HG02943 (cell line): ENCODE measurements around the gene FOLH1.
"Not testable (repeated sequence)": the region's sequence is repeated elsewhere in the genome, so short reads cannot be mapped to it uniquely, and the experiment has no call there.

Experiments used
- ATAC-seq: cut with Tn5 transposase; IDR thresholded peaks from one replicate; pipeline ENCODE4 v1.9.1; 2021; ENCODE audit warnings: mild to moderate bottlenecking, low read depth, moderate library complexity; ENCODE audit not compliant: unreplicated experiment

FOLH1 gene

GRCh38 chr11:49208006-49208721 is at the start of gene FOLH1:
FOLH1 (minus strand) TSS chr11:49208602; CDS start chr11:49208409, 193 bp downstream.
- no peak for ATAC-seq

GRCh38 chr11:49255148-49255547 is 46.7 kb upstream of the FOLH1 start:
- ATAC-seq, result not testable (repeated sequence)

DNA sequence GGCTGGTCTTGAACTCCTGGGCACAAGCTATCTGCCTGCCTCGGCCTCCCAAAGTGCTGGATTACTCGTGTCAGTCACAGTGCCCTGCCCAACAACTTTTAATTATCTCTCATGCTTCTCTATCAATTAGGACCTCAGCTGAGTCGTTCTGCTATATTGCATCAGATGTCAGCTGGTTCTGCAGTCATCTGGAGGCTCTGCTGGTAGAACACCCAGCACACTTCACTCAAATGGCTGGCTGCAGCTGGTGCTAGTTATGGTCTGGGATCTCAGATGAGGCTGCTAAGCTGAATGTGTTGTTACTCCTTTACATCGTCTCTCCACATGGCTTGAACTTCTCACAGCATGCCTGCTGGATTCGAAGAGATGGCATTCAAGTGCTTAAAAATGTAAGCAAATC is 42.8 kb upstream of the FOLH1 start:
- ATAC-seq, result not testable (repeated sequence)

DNA sequence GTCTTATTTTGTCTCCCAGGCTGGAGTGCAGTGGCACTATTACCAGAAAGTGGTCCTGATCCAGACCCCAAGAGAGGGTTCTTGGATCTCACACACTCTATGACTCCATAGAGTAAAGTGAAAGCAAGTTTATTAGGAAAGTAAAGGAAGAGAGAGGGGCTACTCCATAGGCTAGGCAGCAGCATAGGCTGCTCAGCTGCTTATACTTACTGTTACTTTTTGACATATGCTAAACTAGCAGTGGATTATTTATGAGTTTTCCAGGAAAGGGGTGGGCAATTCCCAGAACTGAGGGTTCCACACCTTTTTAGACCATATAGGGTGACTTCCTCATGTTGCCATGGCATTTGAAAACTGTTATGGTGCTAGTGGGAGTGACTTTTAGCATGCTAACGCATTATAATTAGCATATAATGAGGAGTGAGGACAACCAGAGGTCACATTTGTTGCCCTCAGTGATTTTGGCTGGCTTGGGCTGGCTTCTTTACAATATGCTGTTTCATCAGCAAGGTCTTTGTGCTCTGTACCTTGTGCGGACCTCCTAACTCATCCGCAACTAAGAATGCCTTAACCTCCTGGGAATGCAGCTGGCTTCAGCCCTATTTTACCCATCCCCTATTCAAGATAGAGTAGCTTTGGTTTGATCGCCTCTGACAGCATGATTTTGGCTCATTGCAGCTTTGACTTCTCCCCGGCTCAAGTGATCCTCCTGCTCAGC is 42.2 kb upstream of the FOLH1 start:
- ATAC-seq, result not testable (repeated sequence)

DNA sequence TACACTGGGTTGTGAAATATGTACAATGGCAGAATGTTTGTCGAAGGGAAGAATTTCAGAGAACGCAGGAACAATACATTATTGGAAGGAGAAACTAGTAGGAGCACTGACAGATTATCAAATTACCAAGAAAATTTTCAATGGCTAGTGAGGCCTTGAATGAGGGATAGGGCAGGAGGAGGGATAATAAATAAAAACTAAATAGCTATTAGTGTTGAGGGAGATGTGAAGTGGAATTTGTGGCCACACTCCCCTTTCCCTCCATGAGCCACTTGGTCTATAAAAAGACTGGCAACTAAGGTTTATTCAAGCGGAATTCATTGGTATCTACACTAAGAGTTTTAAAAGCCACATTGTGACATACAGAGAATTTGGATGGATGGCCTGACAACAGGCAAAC is 41.0 kb upstream of the FOLH1 start:
- not testable (repeated sequence) for ATAC-seq

GRCh38 chr11:49233685-49234084 is 25.3 kb upstream of the FOLH1 start:
- ATAC-seq, result not testable (repeated sequence)

DNA sequence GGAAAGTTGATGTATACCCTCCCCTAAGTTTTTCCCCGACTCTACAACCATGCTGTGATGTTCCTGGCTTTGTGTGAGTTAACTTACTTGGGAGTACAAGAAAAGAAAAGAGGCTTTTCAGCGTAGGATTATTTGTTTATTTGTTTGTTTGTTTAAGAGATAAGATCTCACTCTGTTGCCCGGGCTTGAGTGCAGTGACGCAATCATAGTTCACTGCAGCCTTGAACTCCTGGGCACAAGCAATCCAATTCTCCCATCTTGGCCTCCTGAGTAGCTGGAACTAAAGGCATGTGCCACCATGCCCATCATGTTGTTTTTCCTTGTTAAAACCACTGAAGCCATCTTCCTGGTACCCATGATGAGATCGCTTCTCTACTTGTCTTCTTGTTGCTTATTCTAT is 24.6 kb upstream of the FOLH1 start:
- ATAC-seq, result not testable (repeated sequence)

GRCh38 chr11:49231725-49232124 is 23.3 kb upstream of the FOLH1 start:
- ATAC-seq, result not testable (repeated sequence)

GRCh38 chr11:49230534-49230933 is 22.1 kb upstream of the FOLH1 start:
- not testable (repeated sequence) for ATAC-seq

DNA sequence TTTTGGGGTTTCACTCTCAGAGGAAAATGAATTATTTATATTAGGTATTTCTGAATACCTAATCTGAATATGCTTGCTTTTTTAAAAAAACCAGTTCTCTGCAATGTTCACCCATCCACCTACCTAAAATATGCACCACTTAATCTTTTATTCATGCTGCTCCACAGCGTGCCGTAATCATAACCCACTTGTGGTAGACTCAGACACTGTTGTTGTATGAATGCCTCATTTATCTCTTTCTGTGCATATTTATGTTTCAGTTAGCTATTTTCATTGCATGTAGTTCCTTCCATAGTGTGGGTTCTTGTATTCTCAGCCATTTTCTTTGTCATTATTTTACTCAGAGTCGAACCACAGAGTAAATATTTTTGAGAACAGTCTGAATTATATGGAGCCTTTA is 21.6 kb upstream of the FOLH1 start:
- not testable (repeated sequence) for ATAC-seq

DNA sequence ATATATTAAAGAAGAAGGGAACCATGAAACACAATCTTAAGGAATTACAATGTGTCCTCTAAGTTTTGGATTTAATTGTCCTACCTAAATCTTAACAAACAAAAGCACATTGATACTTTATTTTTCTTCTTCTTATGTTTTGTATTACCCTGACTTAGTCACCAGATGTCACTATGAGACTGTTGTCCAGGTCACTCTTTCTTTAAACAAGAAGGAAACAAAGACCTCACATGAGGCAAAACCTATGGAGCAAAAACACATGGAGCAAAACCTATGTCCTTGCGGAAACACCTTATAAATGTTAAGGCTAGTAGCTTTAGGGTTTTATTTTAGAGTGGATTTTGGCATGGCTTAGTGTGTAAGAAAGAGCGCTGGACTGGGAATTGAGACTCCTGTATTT is 20.7 kb upstream of the FOLH1 start:
- not testable (repeated sequence) for ATAC-seq

GRCh38 chr11:49225255-49225785 is 16.9 kb upstream of the FOLH1 start:
- not testable (repeated sequence) for ATAC-seq

GRCh38 chr11:49221112-49221511 is 12.7 kb upstream of the FOLH1 start:
- no peak for ATAC-seq

GRCh38 chr11:49213026-49213560 is 4.7 kb upstream of the FOLH1 start:
- no peak for ATAC-seq

DNA sequence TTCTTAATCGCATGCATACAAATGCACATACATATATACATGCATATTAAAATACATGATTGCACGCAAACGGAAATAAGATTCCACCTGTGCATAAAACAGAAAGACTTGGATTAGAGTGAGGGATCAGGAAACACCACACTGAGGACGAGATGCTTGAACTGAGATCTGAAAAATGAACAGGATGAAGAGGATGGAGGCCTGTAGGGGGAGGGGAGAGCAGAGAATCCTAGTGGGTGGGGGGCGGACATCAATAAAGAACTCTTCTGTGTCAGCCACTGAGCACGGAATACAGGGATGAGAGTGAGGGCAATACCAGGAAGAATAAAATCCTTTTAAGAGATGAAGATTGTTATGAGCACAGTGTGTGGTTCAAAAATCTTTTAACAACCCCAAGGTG is 1.4 kb downstream of the FOLH1 start:
- ATAC-seq, result not testable (repeated sequence)

DNA sequence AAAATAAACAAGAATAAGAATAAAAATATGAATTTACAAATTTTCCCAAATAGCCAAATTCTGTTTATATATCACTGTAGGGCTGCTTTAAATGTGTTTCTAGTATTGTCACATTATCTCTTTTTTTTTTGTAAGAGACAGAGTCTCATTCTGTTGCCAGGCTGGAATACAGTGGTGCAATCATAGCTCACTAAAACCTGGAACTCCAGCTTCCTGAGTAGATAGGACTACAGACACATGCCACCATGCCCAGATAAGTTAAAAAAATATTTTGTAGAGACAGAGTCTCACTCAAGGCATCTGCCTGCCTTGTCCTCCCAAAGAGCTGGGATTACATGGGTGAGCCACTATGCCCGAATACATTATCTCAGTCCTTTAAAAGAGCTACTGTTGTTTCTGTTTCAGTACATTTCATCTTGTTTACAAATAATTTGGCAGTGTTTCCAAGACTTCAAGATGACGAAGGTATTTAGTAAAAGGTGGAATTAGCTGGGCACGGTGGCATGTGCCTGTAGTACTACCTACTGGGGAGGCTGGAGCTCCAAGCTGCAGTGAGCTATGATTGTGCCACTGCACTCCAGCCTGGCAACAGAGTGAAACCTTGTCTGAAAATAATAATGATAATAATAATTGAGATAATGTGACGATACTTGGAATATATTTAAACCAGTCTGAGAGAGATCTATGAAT is 6.0 kb downstream of the FOLH1 start:
- ATAC-seq, result no peak

GRCh38 chr11:49196775-49197174 is 11.6 kb downstream of the FOLH1 start:
- ATAC-seq, result not testable (repeated sequence)

DNA sequence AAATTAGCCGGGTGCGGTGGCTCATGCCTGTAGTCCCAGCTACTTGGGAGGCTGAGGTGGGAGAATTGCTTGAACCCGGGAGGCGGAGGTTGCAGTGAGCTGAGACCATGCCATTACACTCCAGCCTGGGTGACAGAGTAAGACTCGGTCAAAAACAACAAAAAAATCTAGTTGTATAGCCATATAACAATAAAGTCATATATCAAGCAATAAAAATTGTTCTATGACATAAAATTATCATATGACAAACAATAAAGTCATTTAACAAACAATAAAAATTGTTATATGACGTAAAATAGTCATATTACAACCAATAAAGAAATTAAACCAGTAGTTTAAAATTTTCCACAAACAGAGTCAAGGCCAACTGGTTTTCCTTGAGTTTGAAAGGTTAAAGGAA is 12.4 kb downstream of the FOLH1 start:
- ATAC-seq, result not testable (repeated sequence)

GRCh38 chr11:49190287-49190686 is 18.1 kb downstream of the FOLH1 start:
- not testable (repeated sequence) for ATAC-seq

DNA sequence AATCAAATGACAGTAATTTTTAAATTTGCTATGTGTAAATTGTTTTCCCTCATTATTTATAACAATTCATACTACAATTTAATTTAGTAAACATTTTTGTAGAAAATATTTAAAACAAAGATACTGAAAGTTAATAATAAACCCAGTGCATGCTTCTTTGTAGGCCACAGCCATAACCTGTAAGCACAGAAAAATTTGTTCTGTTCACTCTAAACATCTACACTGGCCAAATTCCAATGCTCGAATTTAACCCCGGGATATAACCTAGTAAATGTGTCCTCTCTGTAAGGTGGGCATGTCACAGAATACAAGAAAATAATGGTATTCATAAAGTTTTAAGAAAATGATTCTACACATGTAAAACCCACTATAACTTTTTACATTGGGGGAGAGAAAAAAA is 22.2 kb downstream of the FOLH1 start:
- ATAC-seq, result not testable (repeated sequence)

DNA sequence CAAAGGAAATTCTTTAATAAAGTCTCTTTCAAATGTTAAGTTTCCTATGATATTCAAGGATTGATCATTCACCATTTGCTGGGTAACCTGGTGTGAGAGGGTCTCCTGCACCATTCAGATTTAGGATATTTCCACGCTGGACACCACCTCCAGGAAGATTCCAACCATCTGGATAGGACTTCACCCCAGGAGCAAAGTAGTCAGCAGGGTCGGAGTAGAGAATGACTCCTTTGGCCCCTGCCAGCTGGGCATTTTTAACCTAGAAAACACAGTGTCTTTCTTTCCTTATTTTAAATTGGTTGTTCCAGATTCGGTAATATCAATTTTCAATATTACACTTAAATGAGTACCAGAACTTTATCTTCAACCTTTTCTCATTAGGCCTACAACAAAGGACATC is 22.8 kb downstream of the FOLH1 start:
- ATAC-seq, result not testable (repeated sequence)
